GM19193 (cell line): ENCODE data around the gene ITGA8.

Source experiments
- POLR2A ChIP-seq: IDR thresholded peaks from 4 replicates; pipeline ENCODE4 v1.6.1; 2011; ENCODE audit not compliant: insufficient read depth, insufficient read length; ENCODE audit errors: extremely low read depth

Gene ITGA8

DNA sequence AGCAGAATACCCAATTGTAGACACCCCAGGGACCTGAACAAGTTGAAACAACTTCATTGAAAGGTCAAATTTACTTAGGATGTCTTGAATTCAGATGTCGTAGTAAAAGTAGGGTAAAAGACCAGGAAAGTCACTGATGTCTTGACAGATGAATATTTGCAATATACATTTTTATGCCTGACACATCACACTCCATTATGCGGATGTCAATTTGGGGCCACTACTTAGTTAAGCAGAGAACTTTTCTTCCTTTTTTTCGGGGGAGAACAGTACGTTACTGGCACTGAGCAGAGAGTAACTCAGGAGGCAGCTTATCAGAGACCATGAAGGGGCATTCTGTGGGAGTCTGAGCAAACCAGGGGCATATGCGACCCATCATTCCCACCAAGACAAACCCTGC is 4.9 kb downstream of the ITGA8 start:
- TF ChIP-seq POLR2A: no peak

DNA sequence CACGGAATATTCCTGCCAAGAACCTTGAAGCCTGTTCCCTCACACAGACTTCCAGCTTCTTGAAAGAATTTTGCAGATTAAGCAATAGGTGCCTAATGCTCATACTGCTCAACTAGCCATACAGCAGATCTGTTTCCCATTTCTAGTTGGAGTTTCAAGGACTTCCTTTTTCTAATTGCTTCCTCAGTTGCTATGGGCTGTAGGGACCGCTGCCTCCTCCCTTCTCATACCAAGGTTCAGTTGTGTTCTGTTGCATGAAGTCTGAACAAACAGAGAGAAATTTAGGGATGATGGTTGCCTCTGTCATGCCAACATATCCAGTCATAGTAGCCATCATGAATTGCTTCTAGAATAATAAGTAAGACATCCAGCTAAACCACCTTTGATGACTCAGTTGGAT is 6.8 kb downstream of the ITGA8 start:
- no peak for TF ChIP-seq POLR2A

DNA sequence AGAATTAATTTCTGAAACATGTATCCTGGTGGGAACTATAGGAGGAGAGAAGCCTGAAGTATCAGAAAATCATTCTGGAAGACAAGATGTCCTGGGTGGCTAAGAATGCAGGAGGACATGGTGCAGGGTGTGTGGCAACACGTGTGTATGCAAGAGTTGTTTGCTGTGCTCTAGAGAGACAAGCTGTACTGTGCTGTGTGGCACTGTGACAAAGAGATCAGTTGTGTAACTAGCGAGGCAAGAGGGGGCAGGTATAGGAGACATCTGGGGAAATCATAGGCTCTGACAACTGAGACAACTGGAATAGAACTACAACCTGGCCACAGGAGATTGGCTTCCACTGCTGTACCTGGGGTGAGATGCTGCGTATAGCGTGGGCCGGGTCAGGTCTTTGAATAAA is 9.3 kb downstream of the ITGA8 start:
- no peak for TF ChIP-seq POLR2A

DNA sequence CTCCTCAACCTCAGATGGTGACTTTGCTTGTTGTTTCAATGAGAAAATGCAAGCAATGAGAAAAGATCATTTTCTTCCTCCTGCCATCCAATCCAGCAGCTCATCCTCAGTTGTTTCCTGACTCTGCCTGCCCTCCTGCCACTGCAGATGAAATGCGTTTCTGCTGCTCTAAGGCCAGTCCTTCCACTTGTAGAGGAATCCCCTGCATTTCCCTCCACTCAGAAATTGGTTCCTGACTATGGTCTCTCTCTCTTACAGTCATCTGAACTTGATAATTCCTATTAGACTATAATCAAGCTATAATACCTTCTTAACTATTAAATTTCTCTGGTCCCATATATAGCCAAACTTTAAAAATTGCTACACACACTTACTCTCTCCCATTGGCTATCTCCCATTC is 14.4 kb downstream of the ITGA8 start:
- TF ChIP-seq POLR2A: no peak

DNA sequence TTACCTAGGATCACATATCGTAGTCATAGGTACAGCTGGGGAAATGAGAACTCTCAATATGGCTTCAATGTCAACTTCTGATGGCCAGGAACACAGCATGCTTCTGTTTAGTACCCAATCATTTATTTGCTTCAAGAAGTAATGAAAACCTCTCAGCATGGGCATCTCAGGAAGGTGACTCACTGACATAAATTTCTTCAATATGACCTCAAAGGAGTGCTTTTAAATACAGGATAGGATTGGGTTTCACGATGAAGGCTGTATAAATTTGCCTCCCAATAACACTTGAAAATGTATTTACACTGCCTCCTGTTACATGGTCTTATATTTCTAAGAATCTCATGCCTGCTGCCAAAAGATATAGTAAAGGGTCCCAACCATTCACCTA is 15.1 kb downstream of the ITGA8 start:
- TF ChIP-seq POLR2A: no peak

DNA sequence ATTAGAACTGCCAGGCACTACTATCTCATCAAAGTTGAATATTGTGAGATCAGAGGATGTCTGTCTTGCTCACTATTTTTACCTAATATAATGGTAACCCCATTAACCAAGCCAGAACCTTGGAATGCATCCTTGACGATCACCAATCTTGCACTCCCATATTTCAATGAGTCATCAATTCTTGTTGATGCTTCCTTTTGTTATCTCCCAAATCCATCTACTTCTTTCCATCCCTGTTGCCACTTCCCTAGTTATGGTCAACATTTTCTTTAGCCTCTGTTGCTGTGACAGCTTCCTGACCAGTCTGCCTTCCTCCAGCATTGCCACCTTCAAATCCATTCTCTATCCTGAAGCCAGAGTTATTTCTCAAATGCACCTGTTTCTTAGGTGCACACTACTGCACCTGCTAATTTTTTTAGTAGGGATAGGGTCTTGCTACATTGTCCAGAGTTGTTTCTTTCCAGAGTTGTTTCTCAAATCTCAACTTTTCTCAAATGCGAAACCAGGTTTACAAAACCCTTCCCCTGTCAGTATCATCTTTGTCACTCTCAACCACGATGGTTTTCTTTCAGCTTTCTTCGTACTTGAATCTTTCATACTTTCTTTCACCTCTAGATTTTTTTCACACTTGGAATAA is 15.7 kb downstream of the ITGA8 start:
- TF ChIP-seq POLR2A: no peak

DNA sequence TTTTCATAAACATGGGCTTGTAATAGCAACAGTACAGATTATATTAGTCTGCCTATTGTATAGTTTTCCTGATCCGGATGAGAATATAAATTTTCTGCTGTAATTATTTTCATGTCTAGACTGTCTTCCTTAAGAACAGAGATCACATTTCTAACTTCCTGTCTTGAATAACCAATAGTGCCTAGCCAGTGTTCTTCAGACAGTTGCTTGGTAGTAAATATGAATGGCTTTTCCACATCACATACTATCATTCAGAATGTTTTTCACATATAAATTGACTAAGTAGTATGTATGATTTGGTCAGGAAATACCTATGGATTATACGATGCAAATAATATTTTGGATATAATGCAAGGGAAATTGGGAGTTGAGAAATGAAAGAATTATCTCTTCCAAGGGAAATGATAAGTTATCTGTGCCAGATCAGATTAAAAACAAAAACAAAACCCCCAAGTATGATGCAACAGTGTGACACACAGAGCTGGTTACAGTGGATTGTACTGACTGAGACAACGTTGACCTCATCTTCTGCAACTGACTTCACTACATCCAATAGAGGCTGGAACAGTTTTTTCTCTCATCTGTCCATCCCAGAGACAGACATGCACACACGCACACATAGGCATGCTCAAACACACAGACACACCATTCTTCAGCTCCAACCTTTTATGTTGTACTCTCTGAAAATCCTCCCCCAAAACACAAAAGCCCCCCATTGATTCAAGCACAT is 16.4 kb downstream of the ITGA8 start:
- TF ChIP-seq POLR2A: no peak

DNA sequence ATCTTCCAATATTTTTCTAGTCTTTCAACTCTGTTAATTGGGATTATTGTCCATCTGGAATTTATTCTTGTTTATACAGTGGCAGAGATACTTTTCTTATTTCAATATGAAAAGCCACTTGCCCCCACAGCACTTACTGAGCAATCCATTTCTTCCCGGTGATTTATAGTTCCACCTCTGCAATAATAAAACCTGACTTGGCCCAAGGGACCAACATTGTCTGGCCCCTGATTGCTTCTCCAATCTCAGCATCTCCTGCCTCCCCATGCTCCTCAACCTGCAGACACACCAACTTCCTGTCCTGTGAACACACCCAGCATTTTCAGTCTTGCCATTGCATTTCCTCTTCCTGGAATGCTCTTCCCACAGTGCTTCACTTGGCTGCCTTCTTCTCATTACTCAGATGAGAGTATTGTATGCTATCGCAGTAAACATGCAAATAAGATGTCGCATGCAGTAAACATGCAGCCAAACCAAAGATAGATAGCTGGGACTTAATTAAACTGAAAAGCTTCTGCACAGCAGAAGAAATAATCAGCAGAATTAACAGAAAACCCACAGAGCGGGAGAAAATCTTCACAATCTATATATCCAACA is 19.5 kb downstream of the ITGA8 start:
- TF ChIP-seq POLR2A: no peak

DNA sequence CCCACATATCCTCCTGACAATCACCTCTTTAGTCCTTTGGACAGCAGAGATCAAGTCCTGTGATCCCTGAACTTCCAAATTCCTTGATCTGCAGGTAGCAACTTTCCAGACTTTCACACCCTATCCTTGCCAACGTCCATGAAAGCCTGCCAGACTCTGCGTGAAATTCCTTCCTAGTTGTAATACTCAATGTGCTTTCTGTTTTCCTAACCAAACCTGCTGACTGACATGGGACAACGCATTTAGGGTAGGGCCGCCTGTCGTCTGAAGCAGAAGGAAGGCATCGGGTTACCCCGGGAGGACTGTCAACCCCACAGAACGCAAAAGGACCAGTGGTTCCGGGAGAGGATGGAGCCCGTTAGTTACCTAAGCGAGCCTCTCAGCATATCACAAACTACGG is 23.9 kb downstream of the ITGA8 start:
- no peak for TF ChIP-seq POLR2A

DNA sequence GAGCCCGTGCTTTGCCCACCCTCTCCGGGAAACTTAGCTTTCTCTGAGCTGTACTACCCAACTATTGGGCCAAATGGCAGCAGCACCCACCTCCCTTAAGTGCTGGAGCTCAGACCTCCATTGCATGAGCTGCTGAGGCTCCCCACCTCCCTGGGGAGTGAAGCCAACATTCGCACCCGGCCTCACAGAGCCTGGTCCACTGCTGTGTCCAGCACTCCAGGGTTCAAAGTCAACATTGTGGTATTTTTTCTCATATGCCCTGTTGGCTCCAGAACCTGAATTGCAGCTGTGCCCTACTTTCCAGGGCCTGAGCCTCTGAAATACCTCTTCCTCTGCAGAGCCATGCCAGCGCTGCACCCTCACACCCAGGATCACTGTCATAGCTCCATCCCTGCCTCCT is 29.7 kb downstream of the ITGA8 start:
- no peak for TF ChIP-seq POLR2A

DNA sequence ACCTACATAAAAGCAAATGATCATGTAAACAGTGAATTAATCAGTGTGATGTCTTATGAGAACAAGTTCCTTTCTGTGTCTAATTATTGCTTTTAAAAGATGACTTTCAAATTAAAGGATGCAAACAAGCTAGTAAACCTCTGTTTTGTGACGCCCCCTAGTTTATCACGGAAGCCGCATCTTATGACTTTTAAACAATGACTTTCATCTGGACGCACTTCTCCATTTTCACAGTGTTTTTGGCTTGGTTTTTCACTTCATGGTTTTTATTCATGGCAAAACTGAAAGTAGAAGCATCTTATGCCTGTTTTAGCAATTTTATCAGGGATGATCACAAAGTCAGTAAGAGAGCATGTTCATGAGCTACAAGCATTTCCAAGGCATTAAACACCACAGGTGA is 35.0 kb downstream of the ITGA8 start:
- no peak for TF ChIP-seq POLR2A

DNA sequence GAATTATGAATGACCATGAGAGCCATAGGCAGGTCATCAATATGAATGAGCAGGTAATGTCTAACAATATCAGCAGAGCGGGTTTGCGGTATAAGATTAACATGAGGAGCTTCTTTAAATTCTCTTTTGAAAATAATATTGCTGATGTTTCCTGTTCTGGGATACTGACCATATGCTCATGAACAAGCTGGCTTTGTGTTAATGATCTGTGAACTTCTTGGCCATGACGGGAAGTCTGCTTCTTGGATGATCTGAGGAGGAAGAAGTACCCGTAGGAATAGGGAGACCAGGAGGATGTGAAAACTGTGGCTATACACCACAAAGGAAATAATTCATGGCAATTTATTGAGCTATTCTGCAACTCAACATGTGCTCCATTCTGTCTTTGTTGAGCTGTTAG is 38.6 kb downstream of the ITGA8 start:
- TF ChIP-seq POLR2A: no peak

DNA sequence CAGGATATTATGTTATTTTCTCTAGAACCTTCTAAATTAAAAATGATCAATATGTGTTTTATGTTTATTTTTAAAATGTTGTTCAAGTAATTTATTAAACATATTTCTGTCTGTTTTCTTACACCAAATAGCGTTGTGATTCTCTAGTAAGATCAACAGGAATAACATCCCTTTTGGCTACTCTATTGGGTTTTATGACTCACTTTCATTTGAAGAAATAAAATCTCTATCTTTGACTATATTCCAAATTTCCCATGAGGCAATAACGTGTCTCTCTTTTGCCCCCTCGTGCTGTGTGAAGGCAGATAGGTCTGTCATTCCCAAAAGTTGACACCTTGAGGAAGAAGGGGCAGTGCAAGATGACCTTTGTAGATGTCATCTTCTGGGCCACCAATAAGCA is 40.9 kb downstream of the ITGA8 start:
- TF ChIP-seq POLR2A: no peak

DNA sequence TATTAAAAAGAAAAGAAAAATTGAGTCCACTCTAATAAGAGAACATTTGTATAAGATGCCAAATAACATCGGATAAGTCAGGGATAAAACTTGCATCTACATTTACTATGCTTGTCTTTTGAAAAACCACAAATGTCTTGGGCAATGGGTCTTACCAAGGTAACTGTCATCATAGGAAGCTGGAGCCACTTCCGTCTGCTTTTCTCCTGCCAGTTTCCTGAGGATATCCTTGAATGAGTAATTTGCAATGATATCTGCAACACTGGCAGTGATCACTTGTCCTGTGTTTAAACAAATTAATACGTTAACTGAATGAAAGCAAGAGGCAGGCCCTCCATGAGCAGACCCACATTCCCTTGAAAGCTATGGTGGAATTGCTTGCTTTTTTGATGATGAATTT is 47.3 kb downstream of the ITGA8 start:
- no peak for TF ChIP-seq POLR2A

DNA sequence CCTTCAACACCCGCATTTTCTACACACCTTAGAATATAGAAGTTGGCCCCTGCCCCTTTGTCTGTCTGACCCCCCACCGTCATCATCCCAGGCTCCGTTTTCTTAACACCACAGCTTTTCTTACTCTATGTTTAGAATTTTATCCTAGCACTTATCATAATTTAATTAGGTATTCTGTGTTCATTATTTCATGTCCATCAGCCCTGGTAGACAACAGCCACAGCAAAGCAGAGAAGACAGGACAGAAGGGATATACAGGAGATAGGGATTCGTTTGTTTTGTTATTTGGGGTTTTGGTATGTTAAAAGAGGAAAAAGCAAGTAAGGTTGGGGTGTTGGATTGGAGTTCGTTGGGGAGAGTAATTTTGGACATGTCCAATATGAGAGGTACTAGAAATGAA is 48.8 kb downstream of the ITGA8 start:
- TF ChIP-seq POLR2A: no peak

DNA sequence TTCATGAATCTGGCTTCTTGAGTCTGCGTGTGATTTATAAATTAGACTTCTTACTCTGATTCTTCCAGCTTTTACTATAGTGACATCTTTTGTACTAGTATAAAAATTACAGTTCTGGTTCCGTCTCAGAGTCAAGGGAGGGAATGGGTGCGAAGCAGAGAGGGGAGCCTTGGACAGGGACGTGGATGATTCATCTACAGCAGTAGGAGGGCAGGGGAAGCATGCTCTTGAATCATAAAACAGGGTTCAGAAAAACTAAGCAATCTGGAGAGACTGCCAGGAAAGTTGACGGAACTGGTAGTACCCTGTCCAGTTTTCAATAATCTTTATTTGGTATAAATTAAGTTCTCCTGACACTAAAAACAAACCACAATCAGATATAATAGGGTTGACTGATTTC is 58.1 kb downstream of the ITGA8 start:
- no peak for TF ChIP-seq POLR2A
